ENCODE measurements around the gene DYSF.

Gene DYSF

DNA sequence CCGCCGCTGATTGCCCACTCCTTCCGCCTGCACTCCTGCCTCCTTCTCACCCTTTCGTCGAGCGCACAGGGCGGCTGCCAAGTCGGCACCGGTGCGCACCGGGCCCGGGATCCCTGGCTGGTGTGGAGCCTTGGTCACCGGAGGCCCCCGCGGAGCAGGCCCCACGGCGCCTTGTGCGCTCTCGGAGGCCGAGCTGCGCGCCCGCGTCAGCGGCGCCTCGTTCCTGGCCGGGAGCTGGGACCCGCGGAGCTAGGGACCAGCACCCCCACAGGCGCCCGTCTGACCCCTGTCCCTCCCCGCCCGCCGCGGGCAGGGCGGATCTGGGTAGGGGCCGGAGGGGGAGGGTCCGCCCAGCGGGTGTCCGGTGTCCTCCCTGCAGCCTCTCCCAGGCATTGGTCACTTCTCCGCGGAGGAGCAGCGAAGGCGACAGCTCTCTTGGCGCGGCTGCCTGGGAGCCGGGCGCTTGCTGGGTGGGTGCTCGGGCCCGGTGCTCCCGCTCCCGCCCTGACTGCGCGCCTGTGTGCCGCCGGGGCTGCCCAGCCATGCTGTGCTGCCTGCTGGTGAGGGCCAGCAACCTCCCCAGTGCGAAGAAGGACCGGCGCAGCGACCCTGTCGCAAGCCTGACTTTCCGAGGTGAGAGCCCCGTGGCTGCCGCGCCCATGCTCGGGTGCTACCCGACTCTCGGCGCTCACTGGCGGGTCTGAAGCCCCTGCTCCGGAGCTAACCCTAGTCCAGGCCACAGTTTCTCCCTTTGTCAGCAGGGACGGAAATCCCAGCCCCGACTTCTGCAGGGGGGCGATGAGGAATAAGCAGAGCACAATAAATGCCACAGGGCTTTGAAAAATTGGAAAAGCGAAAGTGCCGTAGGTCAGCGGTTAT is 13.2 kb downstream of the DYSF start (continued):
- peak; percentile 44; the same call in 1 of the 2 replicates for TF ChIP-seq ZSCAN30 (tag by site-specific recombination; IDR thresholded peaks at IDR 0.05)
- TF ChIP-seq ZFP41 (tag by site-specific recombination; IDR thresholded peaks at IDR 0.05; ENCODE audit: borderline replicate concordance) = no peak
- TF ChIP-seq ZXDB (tag by site-specific recombination; IDR thresholded peaks at IDR 0.05) = no peak
- TF ChIP-seq, protein P1, sequence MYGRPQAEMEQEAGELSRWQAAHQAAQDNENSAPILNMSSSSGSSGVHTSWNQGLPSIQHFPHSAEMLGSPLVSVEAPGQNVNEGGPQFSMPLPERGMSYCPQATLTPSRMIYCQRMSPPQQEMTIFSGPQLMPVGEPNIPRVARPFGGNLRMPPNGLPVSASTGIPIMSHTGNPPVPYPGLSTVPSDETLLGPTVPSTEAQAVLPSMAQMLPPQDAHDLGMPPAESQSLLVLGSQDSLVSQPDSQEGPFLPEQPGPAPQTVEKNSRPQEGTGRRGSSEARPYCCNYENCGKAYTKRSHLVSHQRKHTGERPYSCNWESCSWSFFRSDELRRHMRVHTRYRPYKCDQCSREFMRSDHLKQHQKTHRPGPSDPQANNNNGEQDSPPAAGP (tag by site-specific recombination; IDR thresholded peaks at IDR 0.05) = peak; percentile 78; the same call in 1 of the 2 replicates
- TF ChIP-seq, protein P2, sequence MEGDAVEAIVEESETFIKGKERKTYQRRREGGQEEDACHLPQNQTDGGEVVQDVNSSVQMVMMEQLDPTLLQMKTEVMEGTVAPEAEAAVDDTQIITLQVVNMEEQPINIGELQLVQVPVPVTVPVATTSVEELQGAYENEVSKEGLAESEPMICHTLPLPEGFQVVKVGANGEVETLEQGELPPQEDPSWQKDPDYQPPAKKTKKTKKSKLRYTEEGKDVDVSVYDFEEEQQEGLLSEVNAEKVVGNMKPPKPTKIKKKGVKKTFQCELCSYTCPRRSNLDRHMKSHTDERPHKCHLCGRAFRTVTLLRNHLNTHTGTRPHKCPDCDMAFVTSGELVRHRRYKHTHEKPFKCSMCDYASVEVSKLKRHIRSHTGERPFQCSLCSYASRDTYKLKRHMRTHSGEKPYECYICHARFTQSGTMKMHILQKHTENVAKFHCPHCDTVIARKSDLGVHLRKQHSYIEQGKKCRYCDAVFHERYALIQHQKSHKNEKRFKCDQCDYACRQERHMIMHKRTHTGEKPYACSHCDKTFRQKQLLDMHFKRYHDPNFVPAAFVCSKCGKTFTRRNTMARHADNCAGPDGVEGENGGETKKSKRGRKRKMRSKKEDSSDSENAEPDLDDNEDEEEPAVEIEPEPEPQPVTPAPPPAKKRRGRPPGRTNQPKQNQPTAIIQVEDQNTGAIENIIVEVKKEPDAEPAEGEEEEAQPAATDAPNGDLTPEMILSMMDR (tag by site-specific recombination; IDR thresholded peaks at IDR 0.05) = 0 out of 2 replicates have a peak, but pooled peaks have one; percentile 20
- no peak for TF ChIP-seq ZNF274 (IDR thresholded peaks at IDR 0.05; ENCODE audit: low read length)
- TF ChIP-seq ZNF274 (tag by site-specific recombination; IDR thresholded peaks at IDR 0.05; ENCODE audit: borderline replicate concordance) = no peak
- TF ChIP-seq KLF16 (tag by site-specific recombination; IDR thresholded peaks at IDR 0.05) = peak; percentile 66; the same call in 1 of the 2 replicates
- TF ChIP-seq PRDM1 (tag by site-specific recombination; IDR thresholded peaks at IDR 0.05) = peak; percentile 65
- TF ChIP-seq ZIC2 (tag by site-specific recombination; IDR thresholded peaks at IDR 0.05) = peak; percentile 84
- TF ChIP-seq, protein P3, sequence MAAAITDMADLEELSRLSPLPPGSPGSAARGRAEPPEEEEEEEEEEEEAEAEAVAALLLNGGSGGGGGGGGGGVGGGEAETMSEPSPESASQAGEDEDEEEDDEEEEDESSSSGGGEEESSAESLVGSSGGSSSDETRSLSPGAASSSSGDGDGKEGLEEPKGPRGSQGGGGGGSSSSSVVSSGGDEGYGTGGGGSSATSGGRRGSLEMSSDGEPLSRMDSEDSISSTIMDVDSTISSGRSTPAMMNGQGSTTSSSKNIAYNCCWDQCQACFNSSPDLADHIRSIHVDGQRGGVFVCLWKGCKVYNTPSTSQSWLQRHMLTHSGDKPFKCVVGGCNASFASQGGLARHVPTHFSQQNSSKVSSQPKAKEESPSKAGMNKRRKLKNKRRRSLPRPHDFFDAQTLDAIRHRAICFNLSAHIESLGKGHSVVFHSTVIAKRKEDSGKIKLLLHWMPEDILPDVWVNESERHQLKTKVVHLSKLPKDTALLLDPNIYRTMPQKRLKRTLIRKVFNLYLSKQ (tag by site-specific recombination; IDR thresholded peaks at IDR 0.05; ENCODE audit: borderline replicate concordance) = no peak
- no peak for TF ChIP-seq SP3 (tag by site-specific recombination; IDR thresholded peaks at IDR 0.05)
- no peak for TF ChIP-seq ZNF223 (tag by site-specific recombination; IDR thresholded peaks at IDR 0.05)
- TF ChIP-seq SETDB1 (IDR thresholded peaks at IDR 0.05; ENCODE audit: insufficient read length, low read length) = no peak
- TF ChIP-seq ZNF777 (tag by site-specific recombination; IDR thresholded peaks at IDR 0.05; ENCODE audit: borderline replicate concordance) = no peak
- no peak for TF ChIP-seq ZSCAN16 (tag by site-specific recombination; IDR thresholded peaks at IDR 0.05)
- TF ChIP-seq ZBTB17 (tag by site-specific recombination; IDR thresholded peaks at IDR 0.05) = peak; percentile 85
- peak; percentile 56 for TF ChIP-seq GLIS2 (tag by site-specific recombination; IDR thresholded peaks at IDR 0.05)
- no peak for TF ChIP-seq ZNF544 (tag by site-specific recombination; IDR thresholded peaks at IDR 0.05)
- TF ChIP-seq ZEB2 (tag by site-specific recombination; IDR thresholded peaks at IDR 0.05) = no peak
- TF ChIP-seq ZBTB8A (tag by site-specific recombination; IDR thresholded peaks at IDR 0.05) = peak; percentile 75
- TF ChIP-seq, protein P4, sequence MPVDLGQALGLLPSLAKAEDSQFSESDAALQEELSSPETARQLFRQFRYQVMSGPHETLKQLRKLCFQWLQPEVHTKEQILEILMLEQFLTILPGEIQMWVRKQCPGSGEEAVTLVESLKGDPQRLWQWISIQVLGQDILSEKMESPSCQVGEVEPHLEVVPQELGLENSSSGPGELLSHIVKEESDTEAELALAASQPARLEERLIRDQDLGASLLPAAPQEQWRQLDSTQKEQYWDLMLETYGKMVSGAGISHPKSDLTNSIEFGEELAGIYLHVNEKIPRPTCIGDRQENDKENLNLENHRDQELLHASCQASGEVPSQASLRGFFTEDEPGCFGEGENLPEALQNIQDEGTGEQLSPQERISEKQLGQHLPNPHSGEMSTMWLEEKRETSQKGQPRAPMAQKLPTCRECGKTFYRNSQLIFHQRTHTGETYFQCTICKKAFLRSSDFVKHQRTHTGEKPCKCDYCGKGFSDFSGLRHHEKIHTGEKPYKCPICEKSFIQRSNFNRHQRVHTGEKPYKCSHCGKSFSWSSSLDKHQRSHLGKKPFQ (tag by site-specific recombination; IDR thresholded peaks at IDR 0.05) = no peak

Measured in HEK293 (cell line).